HFFc6 (cell line): Measurements from ENCODE around the gene EXOC6B. TPM values are rescaled to one million over a fixed set of nuclear protein-coding genes. Genes with fewer than 3 reads are reported as not detected.

ENCODE experiments used
- DNase-seq: peaks from one replicate; pipeline ENCODE4 v3.0.0-alpha.2; 2018
- H3K27ac Mint-ChIP-seq: 2 replicates; pipeline ENCODE4 v1.8.0; 2020; ENCODE audit warnings: mild to moderate bottlenecking, mixed read lengths
- H3K27me3 Mint-ChIP-seq: 2 replicates; pipeline ENCODE4 v1.8.0; 2021; ENCODE audit warnings: mild to moderate bottlenecking, moderate library complexity, mixed read lengths; ENCODE audit not compliant: insufficient read depth
- H3K36me3 Mint-ChIP-seq: 2 replicates; pipeline ENCODE4 v1.8.0; 2021; ENCODE audit warnings: low read depth, mixed read lengths
- H3K4me1 Mint-ChIP-seq: 2 replicates; pipeline ENCODE4 v1.8.0; 2020; ENCODE audit warnings: low read depth, mixed read lengths
- H3K4me3 Mint-ChIP-seq: 2 replicates; pipeline ENCODE4 v1.8.0; 2020; ENCODE audit warnings: mild to moderate bottlenecking, moderate library complexity, mixed read lengths
- H3K9me3 Mint-ChIP-seq: 2 replicates; pipeline ENCODE4 v1.8.0; 2020; ENCODE audit warnings: mild to moderate bottlenecking, mixed read lengths
- CTCF ChIP-seq: fragments of 200-600 bp; sonication (generic); IDR thresholded peaks from 2 replicates; pipeline ENCODE4 v1.5.0; 2021; ENCODE audit warnings: antibody characterized with exemption, mild to moderate bottlenecking
- total RNA-seq, 6 experiments: library from RNA; stranded (reverse); fragmentation: NEBNext Ultra II Directional; extraction: Animal tissue kit (Norgen Biotek cat#: 25700); gene quantifications; 2 replicates in 1 of 6; 3 replicates in 5 of 6; pipeline ENCODE4 v1.2.3, GENCODE V29; 2021

The EXOC6B gene
- total RNA-seq, 6 experiments from 2014 or later: 24.8 to 33.0 (median 27.4) TPM

GRCh38 chr2:72689579-72690195 is 136.1 kb downstream of the EXOC6B start:
- H3K4me1 Mint-ChIP-seq: peaks cover 24% of the 10 kb centered on the region
- no peak for TF ChIP-seq CTCF
- H3K4me3 Mint-ChIP-seq: no peak overlapping the region
- peak; percentile 1 for DNase-seq
- peak overlapping the region; percentile 45; the same call in 1 of the 2 replicates for H3K27ac Mint-ChIP-seq
- no peaks in the 10 kb centered on the region for H3K9me3 Mint-ChIP-seq
- peaks cover 5% of the 10 kb centered on the region for H3K36me3 Mint-ChIP-seq
- H3K27me3 Mint-ChIP-seq: peaks cover 2% of the 10 kb centered on the region; the same call in 1 of the 2 replicates

GRCh38 chr2:72685638-72686213 is 140.1 kb downstream of the EXOC6B start:
- no peak for TF ChIP-seq CTCF
- Mint-ChIP-seq H3K36me3 (no peaks in the 10 kb centered on the region), H3K27me3 (no peaks in the 10 kb centered on the region), H3K4me1 (peaks cover 12% of the 10 kb centered on the region), H3K27ac (no peak overlapping the region), H3K9me3 (no peaks in the 10 kb centered on the region), H3K4me3 (no peak overlapping the region)
- DNase-seq: no peak

- no peak for DNase-seq
- no peak for TF ChIP-seq CTCF
Measured at GRCh38 chr2:72682061-72682460, 143.8 kb downstream of the EXOC6B start.

DNA sequence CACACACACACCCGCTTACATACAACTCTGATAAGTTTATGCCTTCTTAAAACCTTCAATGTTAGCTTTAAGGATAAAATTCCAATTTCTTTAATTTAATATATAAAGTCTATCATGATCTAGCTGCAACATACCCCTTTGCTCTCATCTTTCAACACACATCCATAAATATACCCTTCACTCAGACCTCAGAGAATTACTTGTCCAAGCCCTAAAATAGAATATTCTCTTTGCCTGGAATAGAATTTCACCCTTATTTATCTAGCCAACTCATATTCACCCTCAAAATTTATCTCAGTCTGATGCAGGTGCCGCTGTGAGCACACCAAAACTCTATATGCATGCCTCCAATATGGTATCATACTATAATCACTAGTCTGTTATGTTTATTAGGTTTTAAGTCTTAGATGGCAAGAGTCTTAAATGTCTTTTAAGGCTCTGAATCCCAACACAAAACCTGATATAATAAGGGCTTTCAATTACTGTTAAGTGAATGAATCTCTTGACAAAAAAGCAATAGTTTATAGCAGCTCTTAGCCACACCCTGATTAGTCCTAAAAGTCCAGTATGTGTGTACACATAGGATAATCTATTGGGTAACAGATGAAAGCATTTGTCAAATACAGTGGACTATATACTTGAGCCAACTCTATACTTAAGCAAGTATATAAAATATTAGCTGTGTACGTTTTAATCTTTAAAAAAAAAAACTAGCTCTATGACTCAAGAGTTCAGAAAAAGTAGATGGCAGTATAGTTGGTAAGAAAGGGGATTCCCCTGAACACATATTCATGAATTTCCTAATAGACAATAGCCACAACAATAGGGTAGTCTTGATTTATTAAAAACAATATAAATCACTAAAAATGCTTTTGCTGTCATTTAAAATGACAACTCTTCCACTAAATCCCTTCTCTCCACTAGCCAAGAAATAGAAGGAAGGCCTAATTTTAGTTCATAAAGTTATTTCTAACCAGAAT is 144.5 kb downstream of the EXOC6B start:
- Mint-ChIP-seq H3K4me1 (peaks cover 19% of the 10 kb centered on the region), H3K9me3 (no peaks in the 10 kb centered on the region), H3K27ac (no peak overlapping the region), H3K27me3 (no peaks in the 10 kb centered on the region), H3K4me3 (no peak overlapping the region), H3K36me3 (no peaks in the 10 kb centered on the region)
- no peak for DNase-seq
- TF ChIP-seq CTCF: no peak

More at GRCh38 chr2:72682061-72682460, 143.8 kb downstream of the EXOC6B start:
- Mint-ChIP-seq H3K27ac (no peak overlapping the region), H3K4me1 (peaks cover 12% of the 10 kb centered on the region), H3K4me3 (no peak overlapping the region), H3K9me3 (no peaks in the 10 kb centered on the region), H3K36me3 (no peaks in the 10 kb centered on the region), H3K27me3 (no peaks in the 10 kb centered on the region)

GRCh38 chr2:72678024-72678423 is 147.8 kb downstream of the EXOC6B start:
- Mint-ChIP-seq H3K4me3 (no peak overlapping the region), H3K36me3 (no peaks in the 10 kb centered on the region), H3K27ac (no peak overlapping the region), H3K27me3 (no peaks in the 10 kb centered on the region), H3K9me3 (no peaks in the 10 kb centered on the region), H3K4me1 (peaks cover 32% of the 10 kb centered on the region)
- no peak for TF ChIP-seq CTCF
- no peak for DNase-seq
